C4-2B (cell line): ENCODE measurements around the gene GBF1.

ENCODE experiments used
- ZFX ChIP-seq: fragments of 450-650 bp; IDR thresholded peaks from 2 replicates; pipeline ENCODE4 v1.6.1; 2017
- TF ChIP-seq, protein P1 (sequence below): fragments of 450-650 bp; conservative IDR thresholded peaks from 2 replicates; pipeline ENCODE4 v1.5.1; 2017; ENCODE audit warnings: mild to moderate bottlenecking

DNA sequence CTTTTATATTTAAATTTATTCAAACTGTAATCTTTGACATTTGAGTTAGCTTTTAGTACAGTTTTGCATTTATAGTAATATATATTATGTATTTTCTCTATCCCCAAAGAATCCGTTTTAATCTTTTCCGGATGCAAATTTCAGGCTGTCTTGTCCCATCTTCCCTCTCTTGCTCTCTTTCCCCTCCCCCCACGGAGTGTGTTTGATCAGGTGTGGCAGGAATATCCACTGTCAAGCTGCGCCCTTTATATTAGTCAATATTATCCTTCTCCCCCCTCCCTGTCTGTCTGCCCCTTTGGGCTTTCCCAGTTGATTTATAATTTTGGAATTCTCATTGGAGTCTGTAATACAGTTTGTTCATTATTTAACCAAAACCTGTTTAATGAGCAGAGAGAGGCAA is 19.0 kb downstream of the GBF1 start:
- TF ChIP-seq ZFX: no peak
- TF ChIP-seq, protein P1, sequence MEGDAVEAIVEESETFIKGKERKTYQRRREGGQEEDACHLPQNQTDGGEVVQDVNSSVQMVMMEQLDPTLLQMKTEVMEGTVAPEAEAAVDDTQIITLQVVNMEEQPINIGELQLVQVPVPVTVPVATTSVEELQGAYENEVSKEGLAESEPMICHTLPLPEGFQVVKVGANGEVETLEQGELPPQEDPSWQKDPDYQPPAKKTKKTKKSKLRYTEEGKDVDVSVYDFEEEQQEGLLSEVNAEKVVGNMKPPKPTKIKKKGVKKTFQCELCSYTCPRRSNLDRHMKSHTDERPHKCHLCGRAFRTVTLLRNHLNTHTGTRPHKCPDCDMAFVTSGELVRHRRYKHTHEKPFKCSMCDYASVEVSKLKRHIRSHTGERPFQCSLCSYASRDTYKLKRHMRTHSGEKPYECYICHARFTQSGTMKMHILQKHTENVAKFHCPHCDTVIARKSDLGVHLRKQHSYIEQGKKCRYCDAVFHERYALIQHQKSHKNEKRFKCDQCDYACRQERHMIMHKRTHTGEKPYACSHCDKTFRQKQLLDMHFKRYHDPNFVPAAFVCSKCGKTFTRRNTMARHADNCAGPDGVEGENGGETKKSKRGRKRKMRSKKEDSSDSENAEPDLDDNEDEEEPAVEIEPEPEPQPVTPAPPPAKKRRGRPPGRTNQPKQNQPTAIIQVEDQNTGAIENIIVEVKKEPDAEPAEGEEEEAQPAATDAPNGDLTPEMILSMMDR: no peak
